Tracheal epithelial cell (primary cell): ENCODE measurements around the gene FAM90A26. TPM values are rescaled to one million over a fixed set of nuclear protein-coding genes. Genes with fewer than 3 reads are reported as not detected.

Experiments
- total RNA-seq: library from RNA; depleted of rRNA; stranded (reverse); fragments of >200 nt; gene quantifications from 2 replicates; pipeline ENCODE4 v1.2.1, GENCODE V29; 2014

FAM90A26 gene, protein sequence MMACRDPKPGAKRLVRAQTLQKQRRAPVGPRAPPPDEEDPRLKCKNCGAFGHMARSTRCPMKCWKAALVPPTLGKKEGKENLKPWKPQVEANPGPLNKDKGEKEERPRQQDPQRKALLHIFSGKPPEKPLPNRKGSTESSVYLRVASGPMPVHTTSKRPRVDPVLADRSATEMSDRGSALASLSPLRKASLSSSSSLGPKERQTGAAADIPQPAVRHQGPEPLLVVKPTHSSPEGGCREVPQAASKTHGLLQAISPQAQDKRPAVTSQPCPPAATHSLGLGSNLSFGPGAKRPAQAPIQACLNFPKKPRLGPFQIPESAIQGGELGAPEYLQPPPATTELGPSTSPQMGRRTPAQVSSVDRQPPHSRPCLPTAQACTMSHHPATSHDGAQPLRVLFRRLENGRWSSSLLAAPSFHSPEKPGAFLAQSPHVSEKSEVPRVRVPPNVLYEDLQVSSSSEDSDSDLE
- not detected in 2 replicates for total RNA-seq

DNA sequence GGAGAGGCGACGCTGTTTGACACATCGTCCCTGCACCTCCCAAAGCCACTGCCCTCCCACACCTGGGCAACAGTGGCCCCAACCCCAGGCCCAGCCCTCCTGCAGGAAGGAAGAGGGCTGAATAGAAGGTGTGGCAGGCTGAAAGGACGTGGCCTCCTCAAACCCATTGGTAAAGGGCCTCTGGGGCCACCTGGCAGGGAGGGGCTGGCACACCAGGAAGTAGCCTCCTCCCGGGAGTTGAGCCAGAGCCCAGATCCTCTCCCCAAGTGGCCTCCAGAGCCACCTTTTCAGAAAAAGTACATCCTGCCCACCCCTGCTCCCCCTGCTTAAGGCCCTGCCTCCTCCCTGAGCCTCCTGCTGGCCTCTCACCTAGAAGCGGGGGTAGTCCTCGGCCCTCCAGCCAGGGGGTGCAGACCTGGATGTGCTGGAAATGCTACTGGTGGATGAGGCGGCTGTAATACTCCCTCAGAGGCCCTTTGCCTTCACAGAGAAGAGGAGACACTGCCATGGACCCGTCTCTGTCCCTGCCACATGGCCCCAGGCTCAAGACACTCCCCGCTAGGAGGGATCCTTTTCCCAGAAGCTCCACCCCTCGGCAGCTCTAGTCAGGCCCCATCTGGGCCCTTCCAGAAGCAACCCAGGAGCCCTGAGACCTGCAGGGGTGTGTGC is at the start of gene FAM90A26:
Gene FAM90A26, plus strand, starts transcription at position 619 of the 669 bp plus-strand sequence. CDS start 2,764 bp downstream, outside the sequence.

DNA sequence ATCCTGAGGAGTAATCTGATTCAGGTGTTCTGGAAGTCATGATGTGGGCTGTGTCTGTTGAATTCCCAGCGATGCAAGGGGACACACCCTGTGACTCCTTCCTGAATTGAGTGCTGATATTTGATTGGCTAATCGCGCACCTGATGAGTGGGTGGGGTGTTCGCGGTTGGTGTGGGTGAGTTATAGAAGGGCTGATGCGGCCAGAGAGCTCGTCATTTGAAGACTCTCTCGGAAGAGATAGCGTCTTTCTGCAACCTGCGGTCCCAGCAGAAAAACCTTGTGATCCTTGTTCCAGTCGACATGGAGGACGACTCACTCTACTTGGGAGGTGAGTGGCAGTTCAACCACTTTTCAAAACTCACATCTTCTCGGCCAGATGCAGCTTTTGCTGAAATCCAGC is 40.1 kb downstream of the FAM90A26 start, which contains the start of gene USP17L10:
Gene USP17L10, plus strand, starts transcription at position 301 of the 400 bp plus-strand sequence. Its CDS starts 0 bp downstream, at position 301.

DNA sequence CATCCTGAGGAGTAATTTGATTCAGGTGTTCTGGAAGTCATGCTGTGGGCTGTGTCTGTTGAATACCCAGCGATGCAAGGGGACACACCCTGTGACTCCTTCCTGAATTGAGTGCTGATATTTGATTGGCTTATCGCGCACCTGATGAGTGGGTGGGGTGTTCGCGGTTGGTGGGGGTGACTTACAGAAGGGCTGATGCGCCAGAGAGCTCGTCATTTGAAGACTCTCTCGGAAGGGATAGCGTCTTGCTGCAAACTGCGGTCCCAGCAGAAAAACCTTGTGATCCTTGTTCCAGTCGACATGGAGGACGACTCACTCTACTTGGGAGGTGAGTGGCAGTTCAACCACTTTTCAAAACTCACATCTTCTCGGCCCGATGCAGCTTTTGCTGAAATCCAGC is 44.9 kb downstream of the FAM90A26 start, which contains the start of gene USP17L11:
Gene USP17L11, plus strand, starts transcription at position 301 of the 400 bp plus-strand sequence. Its CDS starts 0 bp downstream, at position 301.

DNA sequence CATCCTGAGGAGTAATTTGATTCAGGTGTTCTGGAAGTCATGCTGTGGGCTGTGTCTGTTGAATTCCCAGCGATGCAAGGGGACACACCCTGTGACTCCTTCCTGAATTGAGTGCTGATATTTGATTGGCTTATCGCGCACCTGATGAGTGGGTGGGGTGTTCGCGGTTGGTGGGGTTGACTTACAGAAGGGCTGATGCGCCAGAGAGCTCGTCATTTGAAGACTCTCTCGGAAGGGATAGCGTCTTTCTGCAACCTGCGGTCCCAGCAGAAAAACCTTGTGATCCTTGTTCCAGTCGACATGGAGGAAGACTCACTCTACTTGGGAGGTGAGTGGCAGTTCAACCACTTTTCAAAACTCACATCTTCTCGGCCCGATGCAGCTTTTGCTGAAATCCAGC is 49.6 kb downstream of the FAM90A26 start, which contains the start of gene USP17L12:
Gene USP17L12, plus strand, starts transcription at position 301 of the 400 bp plus-strand sequence. Its CDS starts 0 bp downstream, at position 301.

DNA sequence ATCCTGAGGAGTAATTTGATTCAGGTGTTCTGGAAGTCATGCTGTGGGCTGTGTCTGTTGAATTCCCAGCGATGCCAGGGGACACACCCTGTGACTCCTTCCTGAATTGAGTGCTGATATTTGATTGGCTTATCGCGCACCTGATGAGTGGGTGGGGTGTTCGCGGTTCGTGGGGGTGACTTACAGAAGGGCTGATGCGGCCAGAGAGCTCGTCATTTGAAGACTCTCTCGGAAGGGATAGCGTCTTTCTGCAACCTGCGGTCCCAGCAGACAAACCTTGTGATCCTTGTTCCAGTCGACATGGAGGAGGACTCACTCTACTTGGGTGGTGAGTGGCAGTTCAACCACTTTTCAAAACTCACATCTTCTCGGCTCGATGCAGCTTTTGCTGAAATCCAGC is 54.4 kb downstream of the FAM90A26 start, which contains the start of gene USP17L13:
Gene USP17L13, plus strand, starts transcription at position 301 of the 400 bp plus-strand sequence. Its CDS starts 0 bp downstream, at position 301.

Other genes with a start within 250 kb of the FAM90A26 start
- not detected in 2 replicates for gene USP17L10, start 40.2 kb downstream of the FAM90A26 start, total RNA-seq
- not detected in 2 replicates for gene USP17L11, start 45.0 kb downstream of the FAM90A26 start, total RNA-seq
- not detected in 2 replicates for gene USP17L12, start 49.7 kb downstream of the FAM90A26 start, total RNA-seq
- gene USP17L13, start 54.5 kb downstream of the FAM90A26 start, total RNA-seq, result not detected in 2 replicates
- gene USP17L15, start 64.0 kb downstream of the FAM90A26 start, total RNA-seq, result not detected in 2 replicates
- not detected in 2 replicates for gene USP17L17, start 73.5 kb downstream of the FAM90A26 start, total RNA-seq
- not detected in 2 replicates for gene USP17L18, start 78.2 kb downstream of the FAM90A26 start, total RNA-seq
- not detected in 2 replicates for gene USP17L19, start 83.0 kb downstream of the FAM90A26 start, total RNA-seq
- not detected in 2 replicates for gene USP17L20, start 87.7 kb downstream of the FAM90A26 start, total RNA-seq
- not detected in 2 replicates for gene USP17L21, start 92.5 kb downstream of the FAM90A26 start, total RNA-seq
- not detected in 2 replicates for gene USP17L22, start 97.2 kb downstream of the FAM90A26 start, total RNA-seq
- gene USP17L24, start 154.8 kb downstream of the FAM90A26 start, total RNA-seq, result not detected in 2 replicates
- gene USP17L25, start 159.5 kb downstream of the FAM90A26 start, total RNA-seq, result not detected in 2 replicates
- not detected in 2 replicates for gene USP17L26, start 164.2 kb downstream of the FAM90A26 start, total RNA-seq
- not detected in 2 replicates for gene USP17L5, start 169.0 kb downstream of the FAM90A26 start, total RNA-seq
- gene USP17L27, start 173.7 kb downstream of the FAM90A26 start, total RNA-seq, result not detected in 2 replicates
- gene USP17L28, start 178.5 kb downstream of the FAM90A26 start, total RNA-seq, result not detected in 2 replicates
- gene USP17L29, start 183.2 kb downstream of the FAM90A26 start, total RNA-seq, result not detected in 2 replicates
- gene USP17L30, start 192.7 kb downstream of the FAM90A26 start, total RNA-seq, result not detected in 2 replicates